IPS-20b (cell line): ENCODE data around the gene NRF1.
"Not testable (repeated sequence)": the region's sequence is repeated elsewhere in the genome, so short reads cannot be mapped to it uniquely, and the experiment has no call there.

Experiments
- H3K27ac ChIP-seq: one replicate; pipeline ENCODE4 v1.5.1; 2013; ENCODE audit warnings: low read length
- H3K27me3 ChIP-seq: 2 replicates; pipeline ENCODE4 v1.6.1; 2013; ENCODE audit warnings: mild to moderate bottlenecking, low read length, inconsistent platforms; ENCODE audit not compliant: insufficient read depth
- H3K36me3 ChIP-seq: 2 replicates; pipeline ENCODE4 v1.6.1; 2013; ENCODE audit warnings: low read depth, mild to moderate bottlenecking, inconsistent platforms, low read length, moderate library complexity; ENCODE audit not compliant: insufficient read depth
- H3K4me1 ChIP-seq: 2 replicates; pipeline ENCODE4 v1.6.1; 2013; ENCODE audit warnings: mild to moderate bottlenecking, control low read depth, inconsistent platforms, low read length, moderate library complexity; ENCODE audit not compliant: insufficient read depth
- H3K4me3 ChIP-seq: 2 replicates; pipeline ENCODE4 v1.5.1; 2013; ENCODE audit warnings: mild to moderate bottlenecking, low read length, inconsistent platforms
- H3K9ac ChIP-seq: 2 replicates; pipeline ENCODE4 v1.6.1; 2013; ENCODE audit warnings: low read depth, mild to moderate bottlenecking, inconsistent platforms, low read length, moderate library complexity
- H3K9me3 ChIP-seq: 2 replicates; pipeline ENCODE4 v1.6.1; 2013; ENCODE audit warnings: mild to moderate bottlenecking, low read depth, low read length, inconsistent platforms; ENCODE audit not compliant: insufficient read depth

Gene NRF1

DNA sequence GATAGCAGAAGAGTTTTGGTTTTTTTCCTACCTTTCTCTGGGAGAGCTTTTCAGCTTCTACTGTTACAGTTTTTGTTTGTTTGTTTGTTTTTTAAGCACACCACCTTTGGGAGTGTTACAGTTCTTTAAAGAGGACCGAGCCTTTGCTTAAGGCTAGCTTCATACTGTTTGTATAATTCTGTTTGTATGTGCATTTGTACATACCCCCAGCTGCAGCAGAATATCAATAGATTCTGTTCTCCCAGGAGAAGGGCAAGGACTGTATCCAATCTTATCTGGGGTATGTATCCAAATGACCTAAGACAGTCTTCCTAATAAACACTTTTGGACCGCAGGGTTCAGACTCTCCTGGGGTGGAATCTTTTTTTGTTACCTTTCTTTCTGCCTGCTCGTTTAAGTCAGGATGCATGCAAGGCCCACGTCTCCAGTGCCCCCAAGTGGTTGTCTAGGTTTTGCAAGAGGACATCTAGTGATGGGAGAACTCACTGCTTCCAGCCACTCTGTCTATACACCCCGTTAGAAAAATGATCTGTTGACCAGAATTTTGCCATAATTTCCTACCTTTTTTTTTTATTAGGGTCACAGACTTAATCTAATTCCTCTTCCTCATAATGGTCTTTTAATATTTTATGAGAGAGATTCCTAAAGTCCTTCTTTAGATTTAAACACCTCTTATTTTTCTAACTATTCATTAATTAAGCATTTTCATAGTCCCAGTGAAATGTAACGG, 23.9 kb downstream of the NRF1 start:
- H3K9me3 ChIP-seq = no peaks in the 10 kb centered on the region
- no peak overlapping the region for H3K27ac ChIP-seq
- H3K36me3 ChIP-seq = no peaks in the 10 kb centered on the region
- no peak overlapping the region for H3K9ac ChIP-seq
- peaks cover 5% of the 10 kb centered on the region; the same call in 1 of the 2 replicates for H3K4me1 ChIP-seq
- no peak overlapping the region for H3K4me3 ChIP-seq
- peaks cover 14% of the 10 kb centered on the region; the same call in 1 of the 2 replicates for H3K27me3 ChIP-seq

DNA sequence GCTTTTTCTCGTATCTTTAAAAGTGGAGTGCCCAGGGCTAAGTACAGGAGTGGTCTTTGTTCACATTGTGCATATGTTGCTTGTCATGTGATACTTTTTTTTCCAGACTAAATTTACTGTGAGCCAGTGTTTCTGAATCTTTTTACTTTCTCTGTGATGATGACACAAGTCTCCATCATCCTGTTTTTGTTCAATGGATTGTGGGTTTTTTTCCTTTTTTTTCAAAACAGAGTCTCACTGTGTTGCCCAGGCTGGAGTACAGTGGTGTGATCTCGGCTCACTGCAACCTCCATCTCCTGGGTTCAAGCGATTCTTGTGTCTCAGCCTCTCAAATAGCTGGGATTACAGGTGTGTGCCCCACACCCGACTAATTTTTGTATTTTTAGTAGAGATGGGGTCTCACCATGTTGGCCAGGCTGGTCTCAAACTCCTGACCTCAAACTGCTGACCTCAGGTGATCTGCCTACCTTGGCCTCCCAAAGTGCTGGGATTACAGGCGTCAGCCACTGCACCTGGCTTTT, 24.6 kb downstream of the NRF1 start:
- not testable (repeated sequence) for H3K36me3 ChIP-seq, H3K4me3 ChIP-seq, H3K27me3 ChIP-seq, H3K4me1 ChIP-seq, H3K27ac ChIP-seq, H3K9me3 ChIP-seq, H3K9ac ChIP-seq

DNA sequence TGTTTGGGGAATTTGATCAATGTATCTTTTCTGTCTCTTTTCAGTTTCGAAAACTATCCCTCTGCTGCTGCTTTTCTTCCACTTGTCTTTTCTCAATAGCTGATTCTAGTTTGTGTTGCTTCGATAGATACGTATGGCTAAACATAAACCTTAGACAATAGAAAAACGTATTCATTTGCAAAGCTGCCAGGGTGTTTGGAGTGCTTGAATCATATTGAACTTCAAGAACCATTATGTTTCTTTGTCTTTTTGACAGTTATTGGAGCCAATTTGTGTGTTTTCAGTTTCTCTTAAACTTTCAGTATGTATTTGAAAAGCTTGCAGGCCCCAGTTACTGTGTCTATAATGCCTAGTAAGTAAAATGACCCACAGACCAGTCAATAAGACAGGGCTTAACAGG, 25.1 kb downstream of the NRF1 start:
- Histone ChIP-seq H3K27ac (no peak overlapping the region), H3K9ac (no peak overlapping the region), H3K27me3 (peaks cover 2% of the 10 kb centered on the region; the same call in 1 of the 2 replicates), H3K9me3 (no peaks in the 10 kb centered on the region), H3K4me3 (no peak overlapping the region), H3K36me3 (no peaks in the 10 kb centered on the region), H3K4me1 (peaks cover 4% of the 10 kb centered on the region; the same call in 1 of the 2 replicates)

DNA sequence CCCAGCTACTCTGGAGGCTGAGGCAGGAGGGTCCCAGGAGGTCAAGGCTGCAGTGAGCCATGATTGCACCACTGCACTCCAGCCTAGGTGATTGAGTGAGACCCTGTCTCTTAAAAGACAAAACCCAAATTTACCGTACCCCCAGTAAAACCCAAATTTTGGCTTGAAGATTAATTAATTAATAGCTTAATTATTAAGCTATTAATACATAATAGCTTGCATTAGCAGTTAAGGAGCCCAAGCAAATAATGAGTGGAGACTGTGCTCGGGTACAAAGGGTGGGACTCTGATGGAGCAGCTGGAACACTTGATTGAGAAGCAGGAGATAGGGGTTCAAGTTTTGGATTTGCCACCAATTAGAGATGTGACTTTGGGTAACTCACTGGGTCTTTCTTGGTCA, 28.9 kb downstream of the NRF1 start:
- Histone ChIP-seq H3K4me3 (no peak overlapping the region), H3K9ac (no peak overlapping the region), H3K27ac (no peak overlapping the region), H3K27me3 (no peaks in the 10 kb centered on the region), H3K4me1 (peaks cover 6% of the 10 kb centered on the region; the same call in 1 of the 2 replicates), H3K9me3 (no peaks in the 10 kb centered on the region), H3K36me3 (no peaks in the 10 kb centered on the region)

DNA sequence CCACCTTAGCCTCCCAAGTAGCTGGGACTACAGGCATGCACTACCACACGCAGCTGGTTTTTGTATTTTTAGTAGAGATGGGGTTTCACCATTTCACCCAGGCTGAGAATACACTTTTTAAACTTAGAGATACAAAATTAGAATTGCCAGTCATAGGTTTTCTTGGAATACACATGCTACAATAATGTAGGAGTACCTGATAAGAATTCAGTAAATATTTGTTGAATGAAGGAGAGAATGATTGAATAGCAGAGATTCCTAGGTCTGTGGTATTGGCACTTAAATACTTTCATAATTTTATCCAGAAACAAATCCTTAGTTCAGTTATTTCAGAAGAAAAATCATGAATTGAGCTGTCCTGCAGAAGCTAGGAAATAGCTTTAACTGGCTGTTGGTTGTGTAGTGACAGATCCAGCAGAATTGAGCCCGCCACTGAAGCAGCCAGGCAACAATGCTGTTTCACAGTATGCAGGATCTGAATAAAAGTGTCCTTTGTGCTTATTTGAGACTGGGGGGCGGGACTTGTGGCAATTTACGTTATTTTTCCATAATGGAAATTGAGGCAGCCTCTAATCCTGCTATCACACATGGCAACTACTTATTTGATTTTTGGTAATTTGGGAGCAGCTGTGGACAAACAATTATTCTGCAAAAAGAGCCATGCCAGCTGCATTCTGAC, 31.5 kb downstream of the NRF1 start:
- no peak overlapping the region for H3K27ac ChIP-seq
- H3K4me3 ChIP-seq = no peak overlapping the region
- no peak overlapping the region for H3K9ac ChIP-seq
- no peaks in the 10 kb centered on the region for H3K36me3 ChIP-seq
- no peaks in the 10 kb centered on the region for H3K9me3 ChIP-seq
- peaks cover 13% of the 10 kb centered on the region; the same call in 1 of the 2 replicates for H3K4me1 ChIP-seq
- no peaks in the 10 kb centered on the region for H3K27me3 ChIP-seq

DNA sequence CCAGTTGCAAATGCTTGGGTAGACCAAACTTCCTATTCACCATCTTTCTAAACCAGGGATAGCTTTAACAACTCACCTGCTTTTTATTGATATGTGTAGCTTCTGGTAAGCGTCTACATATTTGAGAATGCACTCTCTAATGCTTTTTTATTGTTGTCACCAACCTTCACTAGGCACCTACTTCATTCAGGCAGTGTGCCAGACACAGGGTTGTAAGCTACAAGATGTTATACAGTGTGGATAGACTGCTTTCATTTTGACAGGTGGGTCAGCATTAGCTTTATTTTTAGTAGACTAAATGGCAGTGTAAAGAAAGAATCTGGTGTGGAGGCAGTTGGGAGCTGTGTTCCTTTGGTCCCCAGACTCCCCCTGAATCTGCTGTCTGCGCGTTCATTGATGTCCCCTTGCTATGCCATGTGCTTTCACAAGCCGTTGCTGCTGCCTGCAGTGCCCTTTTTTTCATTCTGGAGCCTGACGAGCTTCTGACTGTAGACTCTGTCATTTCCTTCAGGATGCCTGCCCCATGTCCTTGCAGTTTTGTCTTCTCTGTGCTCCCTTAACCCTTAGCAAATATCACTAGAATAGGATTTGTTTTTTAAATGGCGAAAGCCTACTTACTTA, 32.1 kb downstream of the NRF1 start:
- H3K27ac ChIP-seq = no peak overlapping the region

DNA sequence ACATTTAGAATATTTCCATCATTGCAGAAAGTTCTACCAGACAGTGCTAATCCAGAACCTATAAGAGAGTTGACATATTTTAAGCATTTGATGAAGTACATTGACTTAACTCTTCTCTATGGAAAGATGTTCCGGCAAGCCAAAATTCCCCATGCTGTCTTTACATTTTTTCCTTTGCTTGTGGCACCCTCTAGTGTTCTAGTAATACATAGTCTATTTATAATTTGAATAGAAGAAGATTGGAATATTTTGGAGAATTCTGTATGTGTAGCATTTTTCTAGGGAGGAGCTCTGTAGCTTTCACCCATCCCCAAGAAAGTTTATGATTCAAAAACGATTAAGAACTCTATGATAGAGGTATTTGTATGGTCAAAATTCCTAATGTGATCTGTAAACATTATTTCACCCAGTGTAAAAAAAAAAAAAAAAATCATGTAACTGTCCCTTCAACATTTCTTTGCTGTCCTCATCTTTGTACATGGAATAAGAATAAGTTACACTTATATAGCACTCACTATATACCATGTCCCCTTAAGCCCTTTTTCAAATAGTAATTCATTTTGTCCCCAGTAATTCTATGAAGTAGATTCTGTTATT, 33.2 kb downstream of the NRF1 start:
- Histone ChIP-seq H3K4me3 (no peak overlapping the region), H3K27ac (no peak overlapping the region), H3K9me3 (no peaks in the 10 kb centered on the region), H3K27me3 (no peaks in the 10 kb centered on the region), H3K4me1 (peaks cover 21% of the 10 kb centered on the region; the same call in 1 of the 2 replicates), H3K36me3 (no peaks in the 10 kb centered on the region), H3K9ac (no peak overlapping the region)

More for the DNA sequence above, 32.1 kb downstream of the NRF1 start:
- Histone ChIP-seq H3K9me3 (no peaks in the 10 kb centered on the region), H3K36me3 (no peaks in the 10 kb centered on the region), H3K9ac (no peak overlapping the region; the same call in 1 of the 2 replicates), H3K4me3 (no peak overlapping the region), H3K4me1 (peaks cover 13% of the 10 kb centered on the region; the same call in 1 of the 2 replicates), H3K27me3 (no peaks in the 10 kb centered on the region)

DNA sequence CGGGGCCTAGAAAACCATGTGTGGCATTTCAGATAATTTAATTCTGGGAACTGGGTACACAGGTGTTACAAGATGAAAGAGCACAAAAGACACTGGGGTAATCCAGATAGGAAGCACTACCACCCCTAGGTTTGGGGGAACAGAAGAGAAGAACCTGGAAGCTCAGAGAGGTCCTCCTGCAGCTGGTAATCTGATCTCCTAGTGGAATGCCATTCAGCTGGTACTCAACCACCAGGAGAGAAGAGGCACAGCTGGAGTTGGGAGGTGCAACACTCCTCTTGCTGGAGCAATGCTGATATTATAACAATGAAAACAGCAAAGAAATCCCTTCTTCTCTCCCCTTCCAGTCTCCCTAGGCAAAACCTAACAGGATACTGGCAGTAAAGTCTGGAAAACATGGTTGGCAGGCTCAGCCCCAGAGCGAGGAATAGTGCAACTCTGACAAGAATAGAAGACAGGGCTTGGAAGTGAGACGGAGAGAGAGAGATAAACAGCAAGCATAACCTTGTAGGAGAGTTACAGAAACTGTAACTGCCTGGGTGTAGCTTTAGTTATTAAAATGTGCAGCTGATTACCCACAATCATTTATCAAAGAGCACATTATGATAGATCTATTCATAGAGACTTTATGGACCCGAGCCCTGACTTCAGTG, 35.0 kb downstream of the NRF1 start:
- H3K27ac ChIP-seq = no peak overlapping the region
- H3K4me1 ChIP-seq = peaks cover 36% of the 10 kb centered on the region; the same call in 1 of the 2 replicates
- H3K27me3 ChIP-seq = no peaks in the 10 kb centered on the region
- H3K4me3 ChIP-seq = peak overlapping the region; percentile 55
- H3K9ac ChIP-seq = peak overlapping the region; percentile 61
- H3K9me3 ChIP-seq = no peaks in the 10 kb centered on the region
- no peaks in the 10 kb centered on the region for H3K36me3 ChIP-seq

DNA sequence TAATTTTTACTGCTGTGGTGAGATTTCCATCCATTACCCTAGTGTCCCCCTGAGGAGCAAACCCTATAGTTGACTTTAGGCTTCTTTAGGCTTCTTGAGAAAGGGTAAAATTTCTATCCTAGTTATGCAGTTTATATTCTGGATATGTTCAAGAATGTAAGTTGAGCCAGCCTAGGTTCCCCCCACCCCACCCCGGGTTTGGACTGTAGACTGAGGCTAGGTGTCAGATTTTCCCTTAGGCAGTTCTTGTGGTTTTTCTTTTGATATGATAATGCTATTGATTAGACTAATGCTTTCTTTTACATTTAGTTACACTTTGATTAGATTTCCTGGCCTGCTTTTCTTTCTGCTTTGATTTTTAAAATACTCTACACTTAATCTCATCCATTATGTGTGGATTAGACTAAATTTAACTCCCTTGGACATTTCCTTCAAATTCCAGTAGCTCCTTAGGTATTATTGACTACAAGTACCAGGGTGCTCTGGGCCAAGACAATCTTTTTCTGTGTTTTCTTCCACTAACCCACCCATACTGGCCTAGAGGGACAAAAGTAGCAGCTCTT, 37.7 kb downstream of the NRF1 start:
- Histone ChIP-seq H3K36me3 (peaks cover 7% of the 10 kb centered on the region; the same call in 1 of the 2 replicates), H3K27me3 (no peaks in the 10 kb centered on the region), H3K27ac (no peak overlapping the region), H3K4me1 (peaks cover 33% of the 10 kb centered on the region; the same call in 1 of the 2 replicates), H3K4me3 (no peak overlapping the region), H3K9ac (no peak overlapping the region), H3K9me3 (no peaks in the 10 kb centered on the region)

DNA sequence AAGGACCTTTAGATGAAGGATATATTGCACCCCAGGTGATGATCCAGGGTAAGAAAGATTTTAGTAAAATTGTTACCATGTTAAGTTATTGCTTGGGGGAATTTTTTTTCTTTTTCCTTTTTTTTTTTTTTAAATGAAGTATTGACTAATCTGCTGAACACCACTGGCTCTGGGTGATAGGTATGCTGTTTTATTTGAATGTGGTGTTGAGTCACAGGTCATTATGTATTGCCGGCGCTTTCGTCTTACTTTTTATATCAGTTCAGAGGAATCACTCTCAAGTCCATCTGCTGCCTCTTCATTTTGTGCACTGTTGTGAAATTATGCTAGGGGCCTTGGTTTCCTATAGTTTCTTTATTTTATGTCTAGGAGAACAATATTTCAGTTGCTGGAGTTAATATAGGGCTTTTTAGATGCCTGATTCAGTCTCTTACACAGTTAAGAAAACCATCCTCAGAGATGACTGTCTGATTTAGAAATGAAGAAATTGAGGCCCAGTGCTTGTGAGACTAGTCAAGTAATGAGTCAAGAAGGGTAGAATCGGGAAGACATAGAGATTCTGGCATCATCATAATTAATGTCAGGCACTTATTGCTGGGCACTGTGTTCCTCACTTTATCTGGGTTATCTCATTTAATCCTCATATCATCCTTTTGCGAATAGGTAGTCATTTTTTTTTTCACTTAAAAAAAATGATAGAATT, 38.7 kb downstream of the NRF1 start:
- Histone ChIP-seq H3K4me1 (peaks cover 33% of the 10 kb centered on the region; the same call in 1 of the 2 replicates), H3K27ac (no peak overlapping the region), H3K27me3 (no peaks in the 10 kb centered on the region), H3K9me3 (no peaks in the 10 kb centered on the region), H3K4me3 (no peak overlapping the region), H3K36me3 (peaks cover 7% of the 10 kb centered on the region; the same call in 1 of the 2 replicates), H3K9ac (0 out of 2 replicates have a peak overlapping the region, but pooled peaks have one; percentile 19)
